ENCODE measurements around the gene SHPK. TPM values are rescaled to one million over a fixed set of nuclear protein-coding genes. Genes with fewer than 3 reads are reported as not detected.

SHPK gene
- polyA plus RNA-seq, 1 experiment: 5.6 TPM

- 0 out of 2 replicates have a peak, but pooled peaks have one; percentile 9 for TF ChIP-seq CTCF (IDR thresholded peaks at IDR 0.05; ENCODE audit: insufficient read depth, low read depth, low read length)
Observed at GRCh38 chr17:3667366-3668278, 31.6 kb upstream of the SHPK start.

GRCh38 chr17:3666516-3666915, 30.5 kb upstream of the SHPK start:
- ChIA-PET POLR2A (no interaction called here), CTCF (interaction anchor here (1.1 kb wide), 1 partner anchor 16 kb away, joined by 3 read pairs; no protein-coding TSS in a partner anchor)
- H3K36me3 ChIP-seq (ENCODE audit: control insufficient read depth, insufficient read depth, low read length): peaks cover 27% of the 10 kb centered on the region
- peak overlapping the region; percentile 4; the same call in 1 of the 2 replicates for H3K4me3 ChIP-seq (ENCODE audit: low read depth, low read length)
- no peak for TF ChIP-seq CTCF (IDR thresholded peaks at IDR 0.05; ENCODE audit: insufficient read depth, low read depth, low read length)
- DNase-seq (ENCODE audit: low read depth): no peak
- H3K27me3 ChIP-seq (ENCODE audit: control insufficient read depth, insufficient read depth, low read length): no peaks in the 10 kb centered on the region

More at GRCh38 chr17:3667366-3668278, 31.6 kb upstream of the SHPK start:
- Histone ChIP-seq H3K27me3 (ENCODE audit: control insufficient read depth, insufficient read depth, low read length) (no peaks in the 10 kb centered on the region), H3K36me3 (ENCODE audit: control insufficient read depth, insufficient read depth, low read length) (peaks cover 24% of the 10 kb centered on the region), H3K4me3 (ENCODE audit: low read depth, low read length) (peak overlapping the region; percentile 99)
- ChIA-PET CTCF (interaction anchor here (0.6 to 1.4 kb wide), 6 partner anchors 9 to 1398 kb away, joined by 3 to 4 read pairs (median 4); no protein-coding TSS in a partner anchor), POLR2A (interaction anchor here (0.7 kb wide), 1 partner anchor 86 kb away, joined by 4 read pairs; no protein-coding TSS in a partner anchor)
- peak; percentile 62 for DNase-seq (ENCODE audit: low read depth)

- POLR2A ChIA-PET: no interaction called here
- CTCF ChIA-PET: no interaction called here
- Histone ChIP-seq H3K36me3 (ENCODE audit: control insufficient read depth, insufficient read depth, low read length) (peaks cover 29% of the 10 kb centered on the region), H3K27me3 (ENCODE audit: control insufficient read depth, insufficient read depth, low read length) (no peaks in the 10 kb centered on the region), H3K4me3 (ENCODE audit: low read depth, low read length) (no peak overlapping the region)
- DNase-seq (ENCODE audit: low read depth): no peak
- no peak for TF ChIP-seq CTCF (IDR thresholded peaks at IDR 0.05; ENCODE audit: insufficient read depth, low read depth, low read length)
Observed at GRCh38 chr17:3665834-3666233, 29.8 kb upstream of the SHPK start.

- no peaks in the 10 kb centered on the region for H3K27me3 ChIP-seq (ENCODE audit: control insufficient read depth, insufficient read depth, low read length)
- DNase-seq (ENCODE audit: low read depth): no peak
- ChIA-PET POLR2A (interaction anchor here (0.5 kb wide), 1 partner anchor 68 kb away, joined by 6 read pairs; no protein-coding TSS in a partner anchor), CTCF (interaction anchor here (0.9 kb wide), 1 partner anchor 15 kb away, joined by 3 read pairs; no protein-coding TSS in a partner anchor)
- H3K36me3 ChIP-seq (ENCODE audit: control insufficient read depth, insufficient read depth, low read length): peaks cover 29% of the 10 kb centered on the region
- no peak for TF ChIP-seq CTCF (IDR thresholded peaks at IDR 0.05; ENCODE audit: insufficient read depth, low read depth, low read length)
- no peak overlapping the region for H3K4me3 ChIP-seq (ENCODE audit: low read depth, low read length)
Observed at GRCh38 chr17:3663102-3664011, 27.3 kb upstream of the SHPK start.
